Measurements from ENCODE around the gene PNRC1.
"Not testable (repeated sequence)": the region's sequence is repeated elsewhere in the genome, so short reads cannot be mapped to it uniquely, and the experiment has no call there.

Gene PNRC1

GRCh38 chr6:89080281-89081128, at the start of gene PNRC1:
TSS of gene PNRC1 (plus strand) at chr6:89080751. CDS start at chr6:89080895, 144 bp downstream.
- peak; percentile 99 to 100 (median 100) for DNase-seq (ENCODE audit: low read depth in 2 of 3, low spot score in 2 of 3)

- DNase-seq (ENCODE audit: low read depth in 2 of 3, low spot score in 2 of 3), result no peak
These were observed 48.0 kb upstream of the PNRC1 start for GRCh38 chr6:89032599-89032998.

GRCh38 chr6:89033461-89033860, 47.1 kb upstream of the PNRC1 start:
- DNase-seq (ENCODE audit: low read depth in 2 of 3, low spot score in 2 of 3), result no peak

GRCh38 chr6:89034116-89034515, 46.4 kb upstream of the PNRC1 start:
- not testable (repeated sequence) for DNase-seq (ENCODE audit: low read depth in 2 of 3, low spot score in 2 of 3)

GRCh38 chr6:89034586-89035251, 45.8 kb upstream of the PNRC1 start:
- DNase-seq (ENCODE audit: low read depth in 2 of 3, low spot score in 2 of 3), result no peak

- DNase-seq (ENCODE audit: low read depth in 2 of 3, low spot score in 2 of 3), result no peak
These were observed 45.1 kb upstream of the PNRC1 start for GRCh38 chr6:89035252-89036101.

- no peak for DNase-seq (ENCODE audit: low read depth in 2 of 3, low spot score in 2 of 3)
These were observed 43.2 kb upstream of the PNRC1 start for GRCh38 chr6:89037141-89037900.

- DNase-seq (ENCODE audit: low read depth in 2 of 3, low spot score in 2 of 3), result not testable (repeated sequence)
These were observed 42.7 kb upstream of the PNRC1 start for GRCh38 chr6:89037901-89038293.

GRCh38 chr6:89042664-89043063, 37.9 kb upstream of the PNRC1 start:
- no peak for DNase-seq (ENCODE audit: low read depth in 2 of 3, low spot score in 2 of 3)

GRCh38 chr6:89044328-89045010, 36.1 kb upstream of the PNRC1 start:
- no peak for DNase-seq (ENCODE audit: low read depth in 2 of 3, low spot score in 2 of 3)

GRCh38 chr6:89045011-89045387, 35.6 kb upstream of the PNRC1 start:
- DNase-seq (ENCODE audit: low read depth in 2 of 3, low spot score in 2 of 3), result no peak

- DNase-seq (ENCODE audit: low read depth in 2 of 3, low spot score in 2 of 3), result no peak
These were observed 35.0 kb upstream of the PNRC1 start for GRCh38 chr6:89045576-89045975.

GRCh38 chr6:89047473-89047872, 33.1 kb upstream of the PNRC1 start:
- DNase-seq (ENCODE audit: low read depth in 2 of 3, low spot score in 2 of 3), result no peak

- no peak for DNase-seq (ENCODE audit: low read depth in 2 of 3, low spot score in 2 of 3)
These were observed 32.1 kb upstream of the PNRC1 start for GRCh38 chr6:89048288-89048923.

- DNase-seq (ENCODE audit: low read depth in 2 of 3, low spot score in 2 of 3), result no peak
These were observed 31.6 kb upstream of the PNRC1 start for GRCh38 chr6:89048985-89049384.

- no peak for DNase-seq (ENCODE audit: low read depth in 2 of 3, low spot score in 2 of 3)
These were observed 30.4 kb upstream of the PNRC1 start for GRCh38 chr6:89050155-89050554.

- no peak for DNase-seq (ENCODE audit: low read depth in 2 of 3, low spot score in 2 of 3)
These were observed 29.9 kb upstream of the PNRC1 start for GRCh38 chr6:89050697-89051096.

GRCh38 chr6:89051676-89052075, 28.9 kb upstream of the PNRC1 start:
- DNase-seq (ENCODE audit: low read depth in 2 of 3, low spot score in 2 of 3), result no peak

- DNase-seq (ENCODE audit: low read depth in 2 of 3, low spot score in 2 of 3), result no peak
These were observed 26.3 kb upstream of the PNRC1 start for GRCh38 chr6:89054208-89054607.

GRCh38 chr6:89057759-89058158, 22.8 kb upstream of the PNRC1 start:
- no peak for DNase-seq (ENCODE audit: low read depth in 2 of 3, low spot score in 2 of 3)

All from activated CD8-positive, alpha-beta memory T cell treated with anti-CD3 and anti-CD28 coated beads for 48 hours (primary cell).